Measurements from ENCODE around the gene SLC2A10. TPM values are rescaled to one million over a fixed set of nuclear protein-coding genes. Genes with fewer than 3 reads are reported as not detected.

Gene SLC2A10
- total RNA-seq, 1 experiment from 2014 or later: 9.6 TPM

- Histone ChIP-seq H3K27me3 (ENCODE audit: low read length) (no peaks in the 10 kb centered on the region), H3K4me2 (ENCODE audit: low read length) (peak overlapping the region; percentile 80), H3K36me3 (ENCODE audit: low read depth, low read length) (no peaks in the 10 kb centered on the region), H3K79me2 (ENCODE audit: low read length) (no peaks in the 10 kb centered on the region), H3K9me3 (ENCODE audit: low read length) (no peaks in the 10 kb centered on the region), H3K9ac (ENCODE audit: low read length) (no peak overlapping the region), H3K9me2 (replicated peaks; ENCODE audit: low read length) (no peaks in the 10 kb centered on the region), H3K4me1 (ENCODE audit: insufficient read depth, low read length) (peaks cover 6% of the 10 kb centered on the region), H2AFZ (ENCODE audit: low read length) (peak overlapping the region; percentile 71), H3K4me3 (ENCODE audit: low read length) (peak overlapping the region; percentile 62; the same call in 1 of the 2 replicates), H4K20me1 (ENCODE audit: low read length) (no peaks in the 10 kb centered on the region), H3F3A (ENCODE audit: low read length, unreplicated experiment) (no peaks in the 10 kb centered on the region), H3K27ac (ENCODE audit: low read length) (no peak overlapping the region)
- peak; percentile 82 for DNase-seq
- ChIA-PET POLR2A (ENCODE audit: unreplicated experiment) (no interaction called here), CTCF (interaction anchor here (0.8 to 2.1 kb wide), 5 partner anchors 13 to 453 kb away, joined by 3 to 6 read pairs (median 3); no protein-coding TSS in a partner anchor)
- no TSS peak for BruUV-seq (replicated peaks)
- peak; percentile 44 for ATAC-seq
- TF ChIP-seq CTCF (conservative IDR thresholded peaks at IDR 0.05; ENCODE audit: low read depth, low read length) (peak; percentile 93), EZH2 (IDR thresholded peaks at IDR 0.05; ENCODE audit: low read length, unreplicated experiment) (no peak)
- intact Hi-C loops (cut with micrococcal nuclease): loop anchor here (5.0 to 10.0 kb wide), 2 partner anchors 202 to 630 kb away; no protein-coding TSS in a partner anchor
These were observed 43.3 kb downstream of the SLC2A10 start for GRCh38 chr20:46752728-46753127.

GRCh38 chr20:46755483-46756413 lies 46.3 kb downstream of the SLC2A10 start:
- intact Hi-C loops (cut with micrococcal nuclease): loop anchor here (5.0 to 10.0 kb wide), 2 partner anchors 199 to 257 kb away; no protein-coding TSS in a partner anchor
- Histone ChIP-seq H3K27me3 (ENCODE audit: low read length) (no peaks in the 10 kb centered on the region), H3K9me3 (ENCODE audit: low read length) (no peaks in the 10 kb centered on the region), H3K9me2 (replicated peaks; ENCODE audit: low read length) (no peaks in the 10 kb centered on the region), H3K79me2 (ENCODE audit: low read length) (no peaks in the 10 kb centered on the region), H3K4me3 (ENCODE audit: low read length) (no peak overlapping the region), H3K4me2 (ENCODE audit: low read length) (no peak overlapping the region), H3K27ac (ENCODE audit: low read length) (no peak overlapping the region), H2AFZ (ENCODE audit: low read length) (no peak overlapping the region), H3F3A (ENCODE audit: low read length, unreplicated experiment) (no peaks in the 10 kb centered on the region), H3K36me3 (ENCODE audit: low read depth, low read length) (no peaks in the 10 kb centered on the region), H3K4me1 (ENCODE audit: insufficient read depth, low read length) (0 out of 2 replicates have a peak, but pooled peaks cover 4% of the 10 kb centered on the region), H4K20me1 (ENCODE audit: low read length) (no peaks in the 10 kb centered on the region), H3K9ac (ENCODE audit: low read length) (no peak overlapping the region)
- ChIA-PET POLR2A (ENCODE audit: unreplicated experiment) (no interaction called here), CTCF (no interaction called here)
- DNase-seq (no peak), ATAC-seq (no peak)
- TF ChIP-seq EZH2 (IDR thresholded peaks at IDR 0.05; ENCODE audit: low read length, unreplicated experiment): no peak
- TF ChIP-seq CTCF (conservative IDR thresholded peaks at IDR 0.05; ENCODE audit: low read depth, low read length): no peak
- TF ChIP-seq EZH2phosphoT487 (IDR thresholded peaks at IDR 0.05; ENCODE audit: borderline replicate concordance, low read length): no peak
- BruUV-seq (replicated peaks): no TSS peak

GRCh38 chr20:46756419-46756818 lies 47.0 kb downstream of the SLC2A10 start:
- Histone ChIP-seq H3F3A (ENCODE audit: low read length, unreplicated experiment) (no peaks in the 10 kb centered on the region), H3K79me2 (ENCODE audit: low read length) (no peaks in the 10 kb centered on the region), H2AFZ (ENCODE audit: low read length) (no peak overlapping the region), H3K36me3 (ENCODE audit: low read depth, low read length) (no peaks in the 10 kb centered on the region), H4K20me1 (ENCODE audit: low read length) (no peaks in the 10 kb centered on the region), H3K9me3 (ENCODE audit: low read length) (no peaks in the 10 kb centered on the region), H3K27ac (ENCODE audit: low read length) (no peak overlapping the region), H3K4me3 (ENCODE audit: low read length) (no peak overlapping the region), H3K9ac (ENCODE audit: low read length) (no peak overlapping the region), H3K4me2 (ENCODE audit: low read length) (no peak overlapping the region), H3K27me3 (ENCODE audit: low read length) (no peaks in the 10 kb centered on the region), H3K9me2 (replicated peaks; ENCODE audit: low read length) (no peaks in the 10 kb centered on the region), H3K4me1 (ENCODE audit: insufficient read depth, low read length) (0 out of 2 replicates have a peak, but pooled peaks cover 4% of the 10 kb centered on the region)
- ATAC-seq (no peak), DNase-seq (no peak)
- no TSS peak for BruUV-seq (replicated peaks)
- ChIA-PET POLR2A (ENCODE audit: unreplicated experiment) (no interaction called here), CTCF (no interaction called here)
- intact Hi-C loops (cut with micrococcal nuclease): loop anchor here (5.0 to 10.0 kb wide), 2 partner anchors 198 to 256 kb away; no protein-coding TSS in a partner anchor
- TF ChIP-seq EZH2 (IDR thresholded peaks at IDR 0.05; ENCODE audit: low read length, unreplicated experiment) (no peak), EZH2phosphoT487 (IDR thresholded peaks at IDR 0.05; ENCODE audit: borderline replicate concordance, low read length) (no peak), CTCF (conservative IDR thresholded peaks at IDR 0.05; ENCODE audit: low read depth, low read length) (no peak)
